Smooth muscle cell (in vitro differentiated cells): Measurements from ENCODE around the gene OOSP1. TPM values are rescaled to one million over a fixed set of nuclear protein-coding genes. Genes with fewer than 3 reads are reported as not detected.

Source experiments
- DNase-seq: peaks from one replicate; lab custom pipeline; 2025; ENCODE audit not compliant: unreplicated experiment; lab: John Stamatoyannopoulos, UW
- H2AFZ ChIP-seq: fragments of 200-600 bp; sonication (generic); 2 replicates; pipeline ENCODE4 v1.6.0; 2016; ENCODE audit warnings: antibody characterized with exemption, low read depth, mild to moderate bottlenecking
- H3F3A ChIP-seq: fragments of 200-600 bp; sonication (generic); 2 replicates; pipeline ENCODE4 v1.6.0; 2017; ENCODE audit warnings: antibody characterized with exemption, low read depth
- H3K27ac ChIP-seq: fragments of 200-600 bp; sonication (generic); 2 replicates; pipeline ENCODE4 v1.5.1; 2016; ENCODE audit warnings: low read depth, mild to moderate bottlenecking
- H3K27me3 ChIP-seq: fragments of 200-600 bp; sonication (generic); 2 replicates; pipeline ENCODE4 v1.6.1; 2016; ENCODE audit warnings: low read depth, mild to moderate bottlenecking
- H3K36me3 ChIP-seq: fragments of 200-600 bp; sonication (generic); 2 replicates; pipeline ENCODE4 v1.5.1; 2016; ENCODE audit warnings: low read depth
- H3K4me1 ChIP-seq: fragments of 200-600 bp; sonication (generic); 2 replicates; pipeline ENCODE4 v1.5.1; 2016; ENCODE audit warnings: low read depth
- H3K4me2 ChIP-seq: fragments of 200-600 bp; sonication (generic); 2 replicates; pipeline ENCODE4 v1.6.0; 2016; ENCODE audit warnings: mild to moderate bottlenecking
- H3K4me3 ChIP-seq: fragments of 200-600 bp; sonication (generic); 2 replicates; pipeline ENCODE4 v1.5.1; 2016; ENCODE audit warnings: mild to moderate bottlenecking
- H3K79me2 ChIP-seq: fragments of 200-600 bp; sonication (generic); 2 replicates; pipeline ENCODE4 v1.6.0; 2016; ENCODE audit warnings: low read depth, mild to moderate bottlenecking
- H3K9ac ChIP-seq: fragments of 200-600 bp; sonication (generic); 2 replicates; pipeline ENCODE4 v1.6.0; 2016; ENCODE audit warnings: low read depth
- H3K9me3 ChIP-seq: fragments of 200-600 bp; sonication (generic); replicated peaks from 2 replicates; pipeline ENCODE4 v1.5.1; 2016; ENCODE audit warnings: low read depth
- H4K20me1 ChIP-seq: fragments of 200-600 bp; sonication (generic); 2 replicates; pipeline ENCODE4 v1.6.0; 2016; ENCODE audit warnings: low read depth
- CTCF ChIP-seq: fragments of 200-600 bp; sonication (generic); IDR thresholded peaks from 2 replicates; pipeline ENCODE4 v1.5.1; 2017; ENCODE audit warnings: borderline replicate concordance, mild to moderate bottlenecking, antibody characterized with exemption; ENCODE audit not compliant: insufficient read depth, poor library complexity, severe bottlenecking
- WGBS: methylation state at CpG from one replicate; pipeline ENCODE4 v1.1.7; 2016; ENCODE audit warnings: low lambda C conversion rate; 5-methylcytosine and 5-hydroxymethylcytosine counted together
- polyA plus RNA-seq: library from polyadenylated mRNA; unstranded; fragments of >200 nt; fragmentation: Nextera tagmentation; extraction: Ambion mirVana; gene quantifications from 2 replicates; pipeline ENCODE4 v1.2.1, GENCODE V29; 2016
- total RNA-seq: library from RNA; depleted of rRNA; stranded (reverse); fragments of >200 nt; gene quantifications from 2 replicates; pipeline ENCODE4 v1.2.3, GENCODE V29; 2014

Gene OOSP1
- total and polyA plus RNA-seq, 2 experiments from 2014 or later = not detected

- 77% methylated on average over 7 of the region's 7 CpGs for WGBS
- no peaks in the 10 kb centered on the region for H3K27me3 ChIP-seq
- DNase-seq = no peak
- H3K4me3 ChIP-seq = no peak overlapping the region
- H3K27ac ChIP-seq = no peak overlapping the region
- H3K4me2 ChIP-seq = no peak overlapping the region
- no peaks in the 10 kb centered on the region for H3K79me2 ChIP-seq
- H3K9me3 ChIP-seq = no peaks in the 10 kb centered on the region
- H2AFZ ChIP-seq = no peak overlapping the region
- H3F3A ChIP-seq = no peaks in the 10 kb centered on the region
- H3K36me3 ChIP-seq = no peaks in the 10 kb centered on the region
- H3K9ac ChIP-seq = no peak overlapping the region
- H3K4me1 ChIP-seq = no peaks in the 10 kb centered on the region
- TF ChIP-seq CTCF = no peak
- H4K20me1 ChIP-seq = no peaks in the 10 kb centered on the region
These were observed 27.2 kb downstream of the OOSP1 start for GRCh38 chr11:59965424-59965823.

- Histone ChIP-seq H3K79me2 (no peaks in the 10 kb centered on the region), H3K9ac (no peak overlapping the region), H3F3A (no peaks in the 10 kb centered on the region), H3K27ac (no peak overlapping the region), H2AFZ (no peak overlapping the region), H3K9me3 (no peaks in the 10 kb centered on the region), H3K4me2 (no peak overlapping the region), H3K27me3 (no peaks in the 10 kb centered on the region), H3K36me3 (no peaks in the 10 kb centered on the region), H3K4me3 (no peak overlapping the region), H3K4me1 (no peaks in the 10 kb centered on the region), H4K20me1 (no peaks in the 10 kb centered on the region)
- TF ChIP-seq CTCF = no peak
- WGBS = 92% methylated on average over 3 of the region's 3 CpGs
- DNase-seq = no peak
These were observed 28.0 kb downstream of the OOSP1 start for GRCh38 chr11:59966201-59966600.

- no peaks in the 10 kb centered on the region for H3K79me2 ChIP-seq
- H3K36me3 ChIP-seq = no peaks in the 10 kb centered on the region
- no peak overlapping the region for H3K4me3 ChIP-seq
- no peak overlapping the region for H3K27ac ChIP-seq
- 86% methylated on average over 3 of the region's 3 CpGs for whole genome bisulfite sequencing
- H3K9ac ChIP-seq = no peak overlapping the region
- no peak for TF ChIP-seq CTCF
- no peak overlapping the region for H3K4me2 ChIP-seq
- H3F3A ChIP-seq = no peaks in the 10 kb centered on the region
- no peaks in the 10 kb centered on the region for H3K9me3 ChIP-seq
- DNase-seq = no peak
- no peaks in the 10 kb centered on the region for H4K20me1 ChIP-seq
- H2AFZ ChIP-seq = no peak overlapping the region
- H3K4me1 ChIP-seq = no peaks in the 10 kb centered on the region
- H3K27me3 ChIP-seq = no peaks in the 10 kb centered on the region
These were observed 29.6 kb downstream of the OOSP1 start for GRCh38 chr11:59967677-59968394.

GRCh38 chr11:59968395-59968783, 30.2 kb downstream of the OOSP1 start:
- no peaks in the 10 kb centered on the region for H3F3A ChIP-seq
- H3K27ac ChIP-seq = no peak overlapping the region
- no peak overlapping the region for H3K4me3 ChIP-seq
- no peaks in the 10 kb centered on the region for H4K20me1 ChIP-seq
- no peaks in the 10 kb centered on the region for H3K36me3 ChIP-seq
- H3K9ac ChIP-seq = no peak overlapping the region
- DNase-seq = no peak
- H3K4me1 ChIP-seq = no peaks in the 10 kb centered on the region
- TF ChIP-seq CTCF = no peak
- 62% methylated on average over 1 of the region's 1 CpG for WGBS
- H3K4me2 ChIP-seq = no peak overlapping the region
- H3K27me3 ChIP-seq = no peaks in the 10 kb centered on the region
- H3K79me2 ChIP-seq = no peaks in the 10 kb centered on the region
- no peak overlapping the region for H2AFZ ChIP-seq
- H3K9me3 ChIP-seq = no peaks in the 10 kb centered on the region
